Amygdala (tissue), 56 donors: ENCODE data around the gene DUS2.
A peak's percentile ranks its signal among the peaks of the same experiment; 100 is the strongest.

Source experiments
- DNase-seq, 56 donors: peaks; one replicate each; lab custom pipeline; 2025; lab: John Stamatoyannopoulos, UW

DUS2 gene

DNA sequence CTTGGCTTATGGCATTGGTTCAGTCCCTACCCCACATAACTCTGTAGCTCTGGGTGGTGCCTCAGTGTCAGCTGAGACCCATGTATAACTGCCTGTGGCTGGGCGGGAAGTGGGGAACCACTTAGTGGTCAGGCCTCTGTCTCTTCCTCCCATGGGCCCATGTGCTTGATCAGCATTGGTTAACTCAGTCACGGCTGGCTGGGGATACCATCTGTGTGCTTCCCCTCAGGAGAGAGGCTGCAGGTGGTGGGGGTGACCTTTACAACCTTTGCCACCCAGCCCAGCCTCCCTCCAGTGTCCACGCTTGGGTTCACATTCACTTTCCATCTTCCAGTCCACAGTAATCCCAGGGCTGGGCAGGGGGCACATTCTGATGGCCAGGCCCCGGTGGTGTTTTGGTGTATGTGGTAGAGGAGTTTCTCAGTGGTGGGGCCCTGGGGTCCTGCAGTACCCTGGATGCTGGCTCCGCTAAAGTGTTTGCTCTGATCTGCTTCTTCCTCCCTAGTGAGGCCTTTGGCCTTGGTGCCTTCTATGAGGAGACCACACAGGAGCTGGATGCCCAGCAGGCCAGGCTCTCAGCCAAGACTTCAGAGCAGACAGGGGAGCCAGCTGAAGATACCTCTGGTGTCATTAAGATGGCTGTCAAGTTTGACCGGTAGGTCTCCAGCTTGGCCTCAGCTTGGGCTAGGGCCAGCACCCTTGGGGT is 51.9 kb downstream of the DUS2 start:
- DNase-seq: no peak

DNA sequence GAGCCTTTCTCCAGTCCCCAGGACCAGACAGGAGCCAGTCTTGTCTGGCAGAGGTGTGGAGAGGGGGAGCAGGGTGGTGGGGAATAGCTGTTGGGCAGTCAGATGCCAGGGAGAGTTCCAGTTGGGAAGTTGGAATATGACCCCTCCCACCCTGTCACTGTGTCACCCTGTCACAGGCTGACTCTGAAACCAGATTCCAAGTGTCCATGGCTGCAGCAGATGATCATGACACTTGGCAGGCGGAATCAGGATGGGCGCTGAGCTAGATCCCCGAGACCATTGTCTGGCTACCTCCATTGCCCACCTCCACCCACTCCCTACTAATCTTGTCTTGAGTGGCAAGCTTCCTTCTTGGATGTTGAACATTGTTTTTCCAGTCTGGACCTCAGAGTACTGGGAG is 52.9 kb downstream of the DUS2 start:
- DNase-seq: no peak

DNA sequence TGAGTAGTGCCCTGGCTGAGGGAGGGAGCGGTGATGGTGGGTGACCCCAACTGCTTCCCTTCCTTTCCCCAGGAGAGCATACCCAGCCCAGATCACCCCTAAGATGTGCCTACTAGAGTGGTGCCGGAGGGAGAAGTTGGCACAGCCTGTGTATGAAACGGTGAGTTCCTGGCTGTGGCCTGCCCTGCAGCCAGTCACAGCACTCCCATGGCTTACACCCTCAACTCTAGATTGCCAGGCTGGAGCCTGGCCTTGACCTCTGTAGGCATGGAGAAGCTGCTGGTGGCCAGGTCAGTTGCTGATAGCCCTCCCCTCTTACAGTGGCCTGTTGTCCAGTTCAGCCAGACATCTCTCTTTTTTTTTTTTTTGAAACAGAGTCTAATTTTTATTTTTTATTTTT is 53.5 kb downstream of the DUS2 start:
- no peak for DNase-seq

DNA sequence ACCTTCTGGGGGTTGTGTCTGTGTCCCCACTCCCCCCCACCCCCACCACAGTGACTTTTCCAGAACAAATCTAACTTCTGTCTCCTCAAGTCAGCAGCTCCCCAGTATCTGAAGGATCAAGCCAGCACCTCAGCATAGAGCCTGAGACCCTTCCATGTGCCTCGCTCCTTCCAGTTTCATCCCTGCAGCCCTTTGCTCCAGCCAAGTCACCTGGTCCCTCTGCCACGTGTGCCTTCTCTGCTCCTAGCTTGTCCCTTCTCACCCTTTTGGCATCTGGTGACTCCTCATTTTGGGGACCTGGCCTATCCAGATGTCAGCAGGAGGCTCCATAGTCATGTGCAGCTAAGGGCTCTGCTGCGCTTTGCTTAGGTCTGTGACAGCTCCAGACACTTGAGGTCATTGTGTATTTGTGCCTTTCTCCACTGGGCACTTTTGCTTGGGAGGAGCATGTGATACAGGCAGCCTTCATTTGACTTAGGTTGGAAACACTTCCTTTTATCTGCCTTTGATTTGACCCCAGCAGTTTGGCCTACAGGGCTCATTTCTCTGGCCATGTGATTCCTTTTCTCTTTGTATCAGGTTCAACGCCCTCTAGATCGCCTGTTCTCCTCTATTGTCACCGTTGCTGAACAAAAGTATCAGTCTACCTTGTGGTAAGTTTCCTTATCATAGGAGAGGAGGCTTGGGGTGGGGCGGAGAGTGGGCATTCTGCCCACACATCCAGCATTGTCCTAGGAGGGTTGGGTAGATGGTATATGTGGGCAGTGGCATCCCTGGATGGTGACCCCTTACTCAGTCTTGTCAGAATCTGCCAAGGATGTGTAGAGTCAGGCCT is 55.0 kb downstream of the DUS2 start:
- DNase-seq: no peak

GRCh38 chr16:68078701-68079375 is 55.8 kb downstream of the DUS2 start:
- no peak for DNase-seq

DNA sequence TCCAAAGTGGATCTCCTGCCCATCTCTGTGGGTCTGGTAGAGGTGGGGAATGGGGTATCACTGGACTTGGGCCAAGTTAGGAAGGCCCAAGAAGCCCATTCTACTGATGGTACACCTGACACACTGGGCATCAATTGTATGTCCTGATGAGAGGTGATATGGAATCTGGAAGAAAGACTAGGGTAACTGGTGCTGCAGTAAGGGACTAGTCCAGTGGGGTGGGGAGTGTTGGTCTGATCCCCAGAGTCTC is 56.2 kb downstream of the DUS2 start:
- DNase-seq: no peak

- peak in 17 of 56 donors; percentile 10 to 54 (median 22) for DNase-seq
These were observed 56.7 kb downstream of the DUS2 start for GRCh38 chr16:68079626-68080344.

- peak in 2 of 56 donors; percentile 9 to 32 for DNase-seq
These were observed 59.0 kb downstream of the DUS2 start for GRCh38 chr16:68081861-68082628.

DNA sequence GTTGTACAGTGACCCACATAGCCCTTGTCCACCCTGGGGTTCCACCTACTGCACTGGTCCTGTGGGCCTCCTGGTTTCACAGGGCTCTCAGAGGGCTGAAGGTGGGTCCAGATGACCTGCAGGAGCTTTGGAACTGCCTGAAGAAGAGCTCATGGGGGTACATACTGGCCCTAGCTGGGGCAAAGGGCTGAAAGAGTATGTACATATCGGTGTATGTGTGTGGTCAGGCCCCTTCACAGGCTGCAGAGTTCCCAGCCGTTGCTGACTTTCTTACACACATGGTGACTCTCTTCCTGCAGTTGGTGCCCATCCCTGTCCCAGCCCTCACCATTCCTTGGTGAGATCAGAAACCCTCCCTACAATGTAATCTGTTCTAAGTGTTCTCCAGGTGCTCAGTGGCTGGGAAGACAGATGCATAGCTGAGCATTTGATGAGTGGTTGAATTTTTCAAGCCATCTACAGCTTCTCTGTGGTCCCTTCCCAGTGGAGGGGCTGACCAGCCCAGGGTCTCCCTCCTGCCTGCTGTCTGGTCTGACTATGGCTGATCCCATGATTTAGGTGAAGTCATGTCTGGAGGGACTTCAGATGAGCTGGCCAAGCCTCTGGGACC is 59.6 kb downstream of the DUS2 start:
- no peak for DNase-seq

DNA sequence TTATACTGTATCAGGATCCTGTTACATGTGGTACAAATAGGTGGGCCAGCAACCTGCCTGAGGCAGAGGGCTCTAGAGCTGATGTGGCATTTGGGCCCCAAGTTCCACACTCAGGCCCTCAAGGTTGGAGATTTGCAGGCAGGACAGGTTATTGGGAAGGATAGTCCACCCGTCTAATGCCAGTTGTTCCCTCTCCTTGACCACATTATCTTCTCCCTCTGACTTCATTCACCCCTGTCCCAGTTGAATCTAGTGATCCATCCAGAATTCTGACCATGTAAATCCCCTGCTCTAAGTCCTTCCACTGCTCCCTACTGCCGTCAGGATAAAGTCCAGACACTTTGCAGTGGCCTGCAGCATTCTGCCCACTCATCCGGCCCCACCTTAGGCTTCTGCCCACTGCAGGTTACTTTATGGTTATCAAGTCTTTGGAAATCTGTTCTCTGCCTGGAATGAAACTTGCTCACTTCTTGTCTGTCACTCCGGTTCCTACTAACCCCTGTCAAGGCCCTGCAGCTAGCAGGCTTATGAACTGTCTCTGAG is 60.2 kb downstream of the DUS2 start:
- no peak for DNase-seq

DNA sequence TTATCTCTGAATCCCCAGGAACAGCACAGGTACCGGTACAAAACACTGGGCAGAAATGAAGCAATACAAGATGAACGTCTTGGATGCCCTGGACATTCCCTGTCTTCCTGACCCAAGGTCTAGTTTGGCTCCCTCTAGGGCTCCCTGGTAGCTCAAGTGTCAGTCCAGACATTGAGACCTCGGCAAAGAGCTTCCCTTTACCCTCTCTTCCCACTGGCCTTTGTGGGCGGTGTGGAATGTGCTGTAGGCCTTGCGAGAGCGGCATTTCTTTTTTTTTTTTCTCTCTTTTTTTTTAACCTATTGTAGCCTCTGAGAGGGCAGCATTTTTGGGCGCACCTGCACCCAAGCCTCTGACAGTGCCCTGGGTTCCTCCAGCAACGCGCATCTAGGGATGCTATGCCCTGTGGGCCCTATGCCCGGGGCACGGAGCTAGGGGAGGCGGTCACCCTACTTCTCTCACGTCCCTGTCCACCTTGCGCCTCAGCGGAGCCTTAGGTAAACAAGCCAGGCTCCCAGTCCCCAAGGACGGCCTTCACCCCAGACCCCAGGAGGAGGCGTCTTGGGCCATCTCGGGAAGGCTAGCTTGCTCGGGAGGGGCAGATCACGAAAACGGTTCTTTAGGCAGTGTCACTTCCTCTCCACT is 60.9 kb downstream of the DUS2 start:
- DNase-seq: peak in 2 of 56 donors; percentile 54 to 71

DNA sequence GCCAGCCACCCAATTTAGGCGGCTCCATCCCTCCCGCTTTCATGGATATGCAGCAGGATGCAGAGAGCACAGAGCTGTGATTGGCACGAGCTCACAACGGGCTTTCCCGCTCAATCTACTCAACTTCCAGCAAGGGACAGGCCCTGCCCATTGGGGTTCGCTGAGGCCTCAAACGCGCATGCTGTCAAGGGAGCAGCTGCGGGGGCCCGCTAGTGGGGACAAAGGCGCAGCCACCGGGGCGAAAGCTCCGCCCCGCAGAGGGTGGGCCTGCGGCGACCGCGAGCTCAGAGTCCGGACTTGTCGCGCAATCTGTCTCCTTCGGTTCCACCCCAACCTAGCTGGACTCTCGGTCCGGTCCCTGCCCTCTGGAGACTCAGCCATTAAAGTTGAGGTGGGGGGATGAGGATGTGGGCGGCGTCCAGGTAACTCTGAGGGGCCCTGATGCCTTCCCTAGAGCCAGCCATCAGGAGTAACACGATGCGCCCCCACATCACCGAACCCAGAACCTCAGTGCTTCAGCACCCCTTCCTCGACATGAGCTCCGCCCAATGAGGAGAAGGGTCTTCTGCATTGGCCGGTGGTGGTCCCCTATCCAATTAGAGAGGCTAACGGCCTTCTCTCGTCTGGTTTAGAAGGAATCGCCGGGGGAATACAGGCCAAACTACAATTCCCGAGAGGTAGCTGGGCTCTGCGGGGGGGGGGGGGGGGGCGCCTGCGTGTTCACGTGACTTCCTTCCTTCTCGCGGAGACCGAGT is 61.6 kb downstream of the DUS2 start:
- peak; percentile 68 to 97 (median 91) for DNase-seq

DNA sequence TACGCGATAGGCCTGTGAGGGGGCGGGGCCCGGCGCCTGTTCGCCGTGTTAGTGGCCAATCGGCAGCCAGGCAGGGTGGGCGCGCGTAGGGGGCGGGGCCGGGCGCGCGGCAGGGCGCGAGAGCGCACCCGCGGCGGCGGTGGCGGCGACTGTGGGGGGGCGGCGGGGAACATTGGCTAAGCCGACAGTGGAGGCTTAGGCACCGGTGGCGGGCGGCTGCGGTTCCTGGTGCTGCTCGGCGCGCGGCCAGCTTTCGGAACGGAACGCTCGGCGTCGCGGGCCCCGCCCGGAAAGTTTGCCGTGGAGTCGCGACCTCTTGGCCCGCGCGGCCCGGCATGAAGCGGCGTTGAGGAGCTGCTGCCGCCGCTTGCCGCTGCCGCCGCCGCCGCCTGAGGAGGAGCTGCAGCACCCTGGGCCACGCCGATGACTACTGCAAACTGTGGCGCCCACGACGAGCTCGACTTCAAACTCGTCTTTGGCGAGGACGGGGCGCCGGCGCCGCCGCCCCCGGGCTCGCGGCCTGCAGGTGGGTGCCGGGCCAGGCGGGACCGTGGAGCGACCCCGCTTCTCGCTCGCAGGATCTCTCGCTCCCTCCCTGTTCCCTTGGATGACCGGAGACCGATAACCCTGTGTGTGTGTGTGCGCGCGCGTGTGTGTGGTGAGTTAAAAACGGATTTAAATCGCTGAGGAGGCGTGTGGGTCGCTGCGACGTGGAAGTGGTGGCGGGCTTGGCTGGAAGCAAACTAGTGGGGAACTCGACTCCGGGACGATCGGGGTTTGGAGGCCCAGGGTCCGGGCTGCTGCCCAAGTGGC is 62.4 kb downstream of the DUS2 start, which contains the start of gene NFATC3:
Gene NFATC3, plus strand, starts transcription at position 112 of the 813 bp plus-strand sequence. Its CDS starts 312 bp downstream, at position 424.
- DNase-seq: peak in 50 of 56 donors; percentile 54 to 98 (median 95)

DNA sequence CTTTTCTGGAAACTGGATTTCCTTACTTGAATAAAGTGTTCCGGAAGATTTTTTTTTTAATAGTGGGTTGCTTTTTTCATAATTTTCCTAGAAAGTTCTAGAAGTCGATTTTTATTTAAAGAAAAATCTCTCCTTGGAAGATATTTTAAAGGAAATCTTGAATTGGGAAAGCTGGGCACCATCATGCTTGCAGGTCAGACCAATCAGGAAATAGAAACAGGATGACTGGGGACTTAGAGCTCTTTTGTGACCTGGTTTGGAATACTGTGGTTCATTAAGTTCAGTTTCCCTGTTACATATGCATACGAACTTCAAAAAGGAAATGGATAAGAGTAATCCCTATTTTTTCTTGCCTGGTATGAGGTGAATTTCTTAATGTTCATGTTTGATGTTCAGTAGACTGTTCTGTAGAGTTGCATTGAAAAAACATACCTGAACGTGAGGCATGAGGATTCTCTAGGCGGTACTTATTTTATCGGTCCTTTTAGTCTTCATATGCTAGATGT is 63.3 kb downstream of the DUS2 start:
- DNase-seq: no peak

DNA sequence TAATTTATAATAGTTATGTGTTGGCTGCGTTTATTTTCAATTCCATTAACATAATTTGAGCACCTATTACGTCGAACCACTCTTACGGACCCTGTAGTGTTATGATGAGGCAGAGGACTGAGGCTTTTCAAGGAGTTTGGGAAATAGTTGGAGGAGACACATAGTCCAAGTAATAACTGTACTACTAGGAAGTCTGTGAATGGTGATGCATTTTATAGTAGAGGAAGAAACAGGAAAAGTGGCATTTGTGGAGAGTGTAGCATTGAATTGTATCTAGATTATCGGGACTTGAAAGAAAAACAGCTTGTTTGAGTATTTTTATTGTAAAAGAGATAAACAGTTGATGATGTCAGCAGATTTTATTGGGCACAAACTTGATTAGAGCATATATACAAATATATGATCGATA is 63.8 kb downstream of the DUS2 start:
- no peak for DNase-seq

GRCh38 chr16:68087688-68088087 is 64.6 kb downstream of the DUS2 start:
- no peak for DNase-seq
